Osteoblast (primary cell): ENCODE measurements around the gene GPX4. TPM values are rescaled to one million over a fixed set of nuclear protein-coding genes. Genes with fewer than 3 reads are reported as not detected.

Experiments
- DNase-seq: peaks from one replicate; pipeline ENCODE4 v3.0.0; 2011; ENCODE audit warnings: low spot score, mixed read lengths; ENCODE audit not compliant: insufficient read length; ENCODE audit errors: missing footprints
- H2AFZ ChIP-seq: 2 replicates; pipeline ENCODE4 v1.6.0; 2011; ENCODE audit warnings: mild to moderate bottlenecking, low read length
- H3K27ac ChIP-seq: 2 replicates; pipeline ENCODE4 v1.5.1; 2011; ENCODE audit warnings: mild to moderate bottlenecking, low read depth, low read length, moderate library complexity
- H3K27me3 ChIP-seq: 2 replicates; pipeline ENCODE4 v1.6.0; 2012; ENCODE audit warnings: mild to moderate bottlenecking, control low read depth, inconsistent platforms, low read length, moderate library complexity; ENCODE audit not compliant: insufficient read depth
- H3K36me3 ChIP-seq: 2 replicates; pipeline ENCODE4 v1.5.1; 2011; ENCODE audit warnings: mild to moderate bottlenecking, low read length, control low read depth, moderate library complexity; ENCODE audit not compliant: insufficient read depth
- H3K4me1 ChIP-seq: 2 replicates; pipeline ENCODE4 v1.5.1; 2011; ENCODE audit warnings: mild to moderate bottlenecking, low read length, control low read depth, moderate library complexity; ENCODE audit not compliant: insufficient read depth
- H3K4me2 ChIP-seq: 2 replicates; pipeline ENCODE4 v1.6.0; 2011; ENCODE audit warnings: mild to moderate bottlenecking, low read length; ENCODE audit not compliant: insufficient read depth
- H3K4me3 ChIP-seq: fragments of 200-600 bp; sonication (generic); 3 replicates; pipeline ENCODE4 v1.5.1; 2012; ENCODE audit warnings: mild to moderate bottlenecking, low read length, inconsistent platforms; ENCODE audit not compliant: insufficient read depth
- H3K79me2 ChIP-seq: 2 replicates; pipeline ENCODE4 v1.6.0; 2012; ENCODE audit warnings: mild to moderate bottlenecking, low read length, control low read depth, inconsistent platforms; ENCODE audit not compliant: insufficient read depth
- H3K9me3 ChIP-seq: 2 replicates; pipeline ENCODE4 v1.5.1; 2011; ENCODE audit warnings: low read depth, low read length, control low read depth
- H4K20me1 ChIP-seq: 2 replicates; pipeline ENCODE4 v1.6.0; 2012; ENCODE audit warnings: mild to moderate bottlenecking, low read length, control low read depth; ENCODE audit not compliant: insufficient read depth
- total RNA-seq: library from RNA; depleted of rRNA; stranded (reverse); fragments of >200 nt; gene quantifications from 2 replicates; pipeline ENCODE4 v1.2.3, GENCODE V29; 2012
- TF ChIP-seq, protein P1 (sequence below): IDR thresholded peaks from 2 replicates; pipeline ENCODE4 v1.5.1; 2011; ENCODE audit warnings: mild to moderate bottlenecking, low read depth, low read length, moderate library complexity; ENCODE audit errors: extremely low read depth

The GPX4 gene
- total RNA-seq, 1 donor = 515 TPM

- Histone ChIP-seq H3K4me1 (no peaks in the 10 kb centered on the region), H3K27ac (no peak overlapping the region), H3K4me3 (no peak overlapping the region), H4K20me1 (peaks cover 15% of the 10 kb centered on the region), H3K4me2 (no peak overlapping the region), H2AFZ (no peak overlapping the region), H3K9me3 (no peaks in the 10 kb centered on the region), H3K79me2 (peaks cover 12% of the 10 kb centered on the region), H3K36me3 (peaks cover 40% of the 10 kb centered on the region), H3K27me3 (no peaks in the 10 kb centered on the region)
- TF ChIP-seq, protein P1, sequence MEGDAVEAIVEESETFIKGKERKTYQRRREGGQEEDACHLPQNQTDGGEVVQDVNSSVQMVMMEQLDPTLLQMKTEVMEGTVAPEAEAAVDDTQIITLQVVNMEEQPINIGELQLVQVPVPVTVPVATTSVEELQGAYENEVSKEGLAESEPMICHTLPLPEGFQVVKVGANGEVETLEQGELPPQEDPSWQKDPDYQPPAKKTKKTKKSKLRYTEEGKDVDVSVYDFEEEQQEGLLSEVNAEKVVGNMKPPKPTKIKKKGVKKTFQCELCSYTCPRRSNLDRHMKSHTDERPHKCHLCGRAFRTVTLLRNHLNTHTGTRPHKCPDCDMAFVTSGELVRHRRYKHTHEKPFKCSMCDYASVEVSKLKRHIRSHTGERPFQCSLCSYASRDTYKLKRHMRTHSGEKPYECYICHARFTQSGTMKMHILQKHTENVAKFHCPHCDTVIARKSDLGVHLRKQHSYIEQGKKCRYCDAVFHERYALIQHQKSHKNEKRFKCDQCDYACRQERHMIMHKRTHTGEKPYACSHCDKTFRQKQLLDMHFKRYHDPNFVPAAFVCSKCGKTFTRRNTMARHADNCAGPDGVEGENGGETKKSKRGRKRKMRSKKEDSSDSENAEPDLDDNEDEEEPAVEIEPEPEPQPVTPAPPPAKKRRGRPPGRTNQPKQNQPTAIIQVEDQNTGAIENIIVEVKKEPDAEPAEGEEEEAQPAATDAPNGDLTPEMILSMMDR = no peak
- DNase-seq = no peak
Measured at GRCh38 chr19:1141944-1142343, 38.1 kb downstream of the GPX4 start.

DNA sequence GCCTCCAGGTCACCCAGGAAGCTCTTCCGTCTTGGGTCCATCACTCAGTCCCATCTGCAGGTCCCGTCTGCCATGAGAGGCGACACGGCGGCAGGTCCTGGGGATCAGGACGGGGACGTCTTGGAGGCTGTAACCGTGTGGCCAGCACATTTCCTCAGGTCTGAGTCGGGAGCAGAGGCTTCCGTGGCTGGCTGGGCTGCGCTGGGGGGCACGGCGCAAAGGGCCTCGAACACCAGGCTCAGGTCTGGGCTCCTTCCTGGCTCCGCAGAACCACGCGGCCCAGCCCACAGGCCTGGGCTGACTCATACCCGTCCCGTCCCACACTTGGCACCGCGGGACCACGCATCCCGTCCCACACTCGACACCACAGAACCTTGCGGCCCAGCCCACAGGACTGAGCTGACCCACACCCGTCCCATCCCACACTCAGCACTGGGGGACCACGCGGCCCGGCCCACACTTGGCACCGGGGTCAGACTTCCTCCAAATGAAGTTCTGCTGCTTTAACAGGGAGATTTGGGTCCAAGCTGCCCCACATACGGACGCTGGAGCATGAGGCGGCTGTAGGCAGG, 40.1 kb downstream of the GPX4 start:
- TF ChIP-seq, protein P1 = no peak
- Histone ChIP-seq H2AFZ (no peak overlapping the region), H3K9me3 (no peaks in the 10 kb centered on the region), H3K36me3 (peaks cover 40% of the 10 kb centered on the region), H4K20me1 (peaks cover 10% of the 10 kb centered on the region), H3K4me2 (no peak overlapping the region), H3K4me3 (no peak overlapping the region), H3K27ac (no peak overlapping the region), H3K79me2 (peaks cover 10% of the 10 kb centered on the region), H3K27me3 (no peaks in the 10 kb centered on the region), H3K4me1 (no peaks in the 10 kb centered on the region)
- DNase-seq = no peak

GRCh38 chr19:1144741-1145140, 40.9 kb downstream of the GPX4 start:
- H4K20me1 ChIP-seq = peaks cover 12% of the 10 kb centered on the region
- H3K79me2 ChIP-seq = peaks cover 17% of the 10 kb centered on the region
- H3K27ac ChIP-seq = peak overlapping the region; percentile 12
- H3K4me1 ChIP-seq = no peaks in the 10 kb centered on the region
- TF ChIP-seq, protein P1 = no peak
- H3K4me2 ChIP-seq = no peak overlapping the region
- H3K4me3 ChIP-seq = no peak overlapping the region
- no peak overlapping the region for H2AFZ ChIP-seq
- H3K36me3 ChIP-seq = peaks cover 46% of the 10 kb centered on the region
- DNase-seq = no peak
- no peaks in the 10 kb centered on the region for H3K27me3 ChIP-seq
- no peaks in the 10 kb centered on the region for H3K9me3 ChIP-seq

DNA sequence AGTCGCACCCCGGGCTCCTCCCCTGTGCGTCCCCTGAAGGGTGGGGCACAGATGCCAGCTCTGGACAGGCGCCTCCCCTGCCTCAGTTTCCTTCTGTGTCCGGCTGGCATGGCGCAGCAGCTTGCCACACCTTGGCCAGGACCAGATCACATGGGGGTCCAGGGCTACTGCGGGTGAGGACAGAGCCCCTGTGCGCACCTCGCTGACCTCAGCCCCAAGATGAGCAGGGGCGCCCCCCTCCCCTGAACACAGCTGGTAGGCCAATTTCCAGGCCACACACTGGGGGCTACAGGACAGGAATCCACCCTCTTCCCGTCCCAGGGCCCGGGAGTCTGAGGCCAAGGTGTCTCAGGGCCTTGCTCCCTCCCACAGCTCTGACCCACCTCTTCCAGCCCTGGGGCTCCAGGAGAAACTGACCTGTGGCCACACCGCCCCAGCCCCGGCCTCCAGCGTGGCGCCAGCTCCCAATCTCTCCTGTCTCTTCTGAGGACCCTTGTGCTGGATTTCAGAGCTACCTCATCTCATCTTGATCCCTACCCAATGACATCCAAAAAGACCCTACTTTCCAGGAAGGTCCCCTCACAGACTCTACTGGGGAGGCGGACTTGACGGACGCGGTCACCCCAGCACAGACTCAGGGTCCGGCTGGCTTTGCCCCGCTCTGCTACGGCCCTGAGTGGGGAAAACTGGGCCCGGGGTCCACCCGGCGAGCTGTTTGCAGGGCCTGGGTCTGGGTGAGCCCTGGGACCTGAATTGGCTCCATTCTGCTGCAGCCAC, 42.0 kb downstream of the GPX4 start:
- Histone ChIP-seq H3K36me3 (peaks cover 49% of the 10 kb centered on the region), H3K4me2 (no peak overlapping the region), H4K20me1 (peaks cover 13% of the 10 kb centered on the region), H3K27ac (no peak overlapping the region), H2AFZ (no peak overlapping the region), H3K27me3 (no peaks in the 10 kb centered on the region), H3K4me3 (no peak overlapping the region), H3K9me3 (no peaks in the 10 kb centered on the region), H3K4me1 (no peaks in the 10 kb centered on the region), H3K79me2 (peaks cover 26% of the 10 kb centered on the region)
- DNase-seq = no peak
- TF ChIP-seq, protein P1 = no peak
